ENCODE results near the gene BBS7.

Gene BBS7

DNA sequence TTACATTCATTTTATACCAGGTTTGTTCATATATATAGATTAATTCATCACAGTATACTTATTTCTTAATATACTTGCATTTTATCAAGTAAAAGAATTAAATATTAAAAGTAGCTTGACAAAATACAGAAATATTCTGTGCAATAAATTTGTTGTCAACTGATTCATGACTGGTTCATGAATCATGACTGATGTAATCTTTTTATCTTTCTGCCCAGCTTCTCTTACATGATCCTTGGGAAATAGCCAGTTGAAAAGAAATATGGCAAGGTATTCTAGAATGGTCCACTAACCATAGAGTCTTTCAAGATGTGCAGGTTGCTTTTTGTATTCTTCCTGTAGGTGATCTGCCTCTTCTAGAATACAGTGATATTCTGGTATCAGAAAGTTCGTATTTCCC lies 42.4 kb downstream of the BBS7 start:
- no peak for DNase-seq (ENCODE audit: low read depth)

DNA sequence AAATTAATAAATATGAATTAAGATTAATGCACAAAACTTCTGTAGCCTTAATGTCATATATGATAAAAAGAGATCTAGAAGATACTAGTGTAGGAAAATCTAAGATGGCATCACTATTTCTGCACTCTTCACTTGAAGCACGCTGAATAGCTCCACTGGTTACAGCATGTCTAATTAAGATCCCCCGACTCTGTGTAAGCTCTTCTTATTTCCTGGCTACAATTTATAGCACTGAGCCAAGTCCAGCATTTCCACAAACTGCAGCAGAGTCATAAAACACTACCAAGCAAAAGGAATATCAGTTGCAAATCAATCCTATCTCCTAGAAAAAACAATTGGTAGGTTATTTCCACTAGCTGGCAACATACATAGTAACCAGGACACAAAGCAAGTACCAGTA lies 45.3 kb downstream of the BBS7 start:
- DNase-seq (ENCODE audit: low read depth), result no peak

GRCh38 chr4:121824171-121824527 lies 46.1 kb downstream of the BBS7 start:
- DNase-seq (ENCODE audit: low read depth), result no peak

DNA sequence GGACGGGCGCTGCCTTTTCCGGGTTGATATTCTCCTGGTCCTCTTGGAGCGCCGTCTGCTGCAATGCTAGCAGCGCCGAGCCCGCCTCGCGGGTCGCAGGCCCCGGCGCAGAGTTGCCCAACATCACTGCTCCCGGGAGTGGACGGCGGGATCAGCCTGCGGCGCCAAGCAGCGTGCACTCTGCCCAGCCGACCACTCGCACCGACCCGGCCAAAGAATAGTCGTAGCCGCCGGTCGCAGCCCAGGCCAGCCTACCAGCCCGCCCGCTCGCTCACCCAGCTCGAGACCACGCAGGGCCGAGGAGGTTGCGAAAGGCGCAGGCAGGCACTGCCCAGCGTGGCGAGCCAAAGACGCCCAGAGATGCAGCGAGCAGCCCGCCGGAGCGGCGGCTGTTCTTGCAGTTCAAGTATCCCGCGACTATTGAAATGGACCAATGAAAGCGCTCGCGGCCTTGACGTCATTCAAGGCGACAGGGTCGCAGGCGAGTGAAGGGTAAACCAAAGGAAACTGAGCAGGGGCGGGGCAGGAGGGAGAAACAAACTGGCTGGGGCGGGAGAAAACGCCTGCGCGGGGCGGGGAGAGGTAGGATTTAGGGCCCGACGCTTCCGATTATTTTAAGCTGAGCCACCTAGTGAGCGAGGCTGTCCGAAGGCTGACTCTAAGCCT lies 46.6 kb downstream of the BBS7 start, which contains the start of gene CCNA2:
CCNA2 (minus strand) TSS at position 379 of the 666 bp plus-strand sequence; CDS start at position 124, 255 bp downstream.
- peak; percentile 96 for DNase-seq (ENCODE audit: low read depth)

- peak; percentile 20 for DNase-seq (ENCODE audit: low read depth)
Observed at GRCh38 chr4:121822796-121823504, 47.3 kb downstream of the BBS7 start.

DNA sequence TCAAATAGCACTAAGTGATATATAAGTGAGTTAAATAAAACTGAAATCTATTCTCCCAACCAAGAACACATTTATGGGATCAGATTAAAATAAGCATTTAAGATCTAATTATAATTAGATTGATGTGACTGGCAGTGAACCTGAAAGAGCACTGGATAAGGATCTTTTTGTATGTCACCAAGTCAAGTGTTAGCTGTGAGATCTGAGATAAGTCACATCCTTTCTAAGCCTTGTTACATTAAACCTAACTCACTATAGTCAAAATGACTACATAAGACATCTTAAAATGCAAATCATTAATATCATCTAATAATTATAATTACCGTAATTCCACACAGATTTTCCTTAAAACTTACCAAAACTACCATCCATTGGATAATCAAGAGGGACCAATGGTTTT lies 48.2 kb downstream of the BBS7 start:
- DNase-seq (ENCODE audit: low read depth), result no peak

- DNase-seq (ENCODE audit: low read depth), result peak; percentile 33
Observed at GRCh38 chr4:121819216-121819965, 50.9 kb downstream of the BBS7 start.

- DNase-seq (ENCODE audit: low read depth), result no peak
Observed at GRCh38 chr4:121818215-121818614, 52.1 kb downstream of the BBS7 start.

DNA sequence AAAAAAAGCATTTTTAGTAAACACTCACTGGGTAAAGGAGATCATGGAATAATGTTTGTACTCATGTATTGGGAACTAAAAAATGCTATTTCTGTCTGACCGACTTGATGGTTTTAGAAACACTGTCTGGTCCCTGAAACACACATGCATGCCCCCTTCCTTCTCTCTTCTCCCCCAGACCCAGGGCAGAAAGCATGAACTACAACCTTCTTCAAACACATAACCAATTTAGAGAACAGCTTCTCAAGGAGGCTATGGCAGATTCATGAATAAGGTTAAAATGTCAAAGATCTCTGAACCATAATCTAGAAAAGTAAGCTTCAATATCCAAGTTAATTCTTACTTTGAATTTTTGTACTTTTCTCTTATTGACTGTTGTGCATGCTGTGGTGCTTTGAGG lies 52.6 kb downstream of the BBS7 start:
- no peak for DNase-seq (ENCODE audit: low read depth)

GRCh38 chr4:121817006-121817405 lies 53.3 kb downstream of the BBS7 start:
- DNase-seq (ENCODE audit: low read depth), result no peak

GRCh38 chr4:121814756-121815155 lies 55.5 kb downstream of the BBS7 start:
- DNase-seq (ENCODE audit: low read depth), result no peak

GRCh38 chr4:121811122-121811521 lies 59.2 kb downstream of the BBS7 start:
- no peak for DNase-seq (ENCODE audit: low read depth)

DNA sequence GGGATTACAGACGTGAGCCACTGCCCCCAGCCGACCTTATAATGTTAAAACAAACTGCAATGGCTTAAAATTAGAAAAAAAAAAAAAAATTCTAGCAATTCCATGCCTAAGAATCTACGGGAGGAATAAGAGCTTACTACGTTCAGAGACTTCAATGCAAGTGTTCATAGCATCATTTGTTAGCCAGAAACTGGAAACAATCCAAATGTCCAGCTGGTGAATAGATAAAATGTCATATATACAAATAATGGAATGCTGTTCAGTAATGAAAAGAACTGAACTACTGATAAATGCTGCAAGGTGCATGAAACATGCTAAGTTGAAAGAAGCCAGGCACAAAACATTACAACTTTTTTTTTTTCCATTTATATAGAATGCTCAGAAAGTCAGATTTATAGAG lies 63.9 kb downstream of the BBS7 start:
- no peak for DNase-seq (ENCODE audit: low read depth)

GRCh38 chr4:121801715-121802075 lies 68.6 kb downstream of the BBS7 start:
- no peak for DNase-seq (ENCODE audit: low read depth)

DNA sequence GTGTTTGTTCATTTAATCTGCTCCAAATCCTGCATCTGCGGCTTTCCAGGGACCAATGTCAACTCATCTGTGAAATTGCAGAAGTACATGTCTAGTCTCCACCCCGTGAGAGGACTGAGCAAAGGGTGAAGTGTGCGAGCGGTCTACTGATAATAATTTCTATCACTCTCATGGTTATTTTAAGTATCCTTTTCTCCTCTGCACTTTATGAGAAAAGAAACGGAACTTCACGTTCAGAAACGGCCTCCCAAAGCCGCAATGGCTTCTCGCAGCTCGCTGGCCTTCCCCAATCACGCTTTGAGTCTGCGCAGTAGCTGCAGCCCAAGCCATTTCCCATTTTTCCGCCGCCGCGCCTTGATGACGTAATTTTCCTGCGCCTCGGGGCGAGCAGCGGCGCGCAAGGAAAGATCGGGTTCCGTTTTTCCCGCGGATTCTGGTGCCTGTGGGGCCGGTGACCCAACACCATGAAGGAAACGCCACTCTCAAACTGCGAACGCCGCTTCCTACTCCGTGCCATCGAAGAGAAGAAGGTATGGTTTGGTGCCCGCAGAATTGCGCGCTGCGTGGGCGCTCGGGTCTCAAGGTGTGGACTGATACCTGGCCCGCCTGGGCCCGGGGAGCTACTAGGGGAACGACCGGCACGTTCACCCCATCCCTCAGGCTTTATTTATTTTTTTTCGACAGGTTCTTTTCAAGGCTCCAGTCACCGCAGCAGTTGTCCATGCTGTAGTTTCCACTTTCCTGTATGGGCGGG lies 69.1 kb downstream of the BBS7 start, which contains the start of gene EXOSC9:
EXOSC9 (plus strand) TSS at position 363 of the 754 bp plus-strand sequence; CDS start at position 465, 102 bp downstream.
- peak; percentile 96 for DNase-seq (ENCODE audit: low read depth)

- no peak for DNase-seq (ENCODE audit: low read depth)
Observed at GRCh38 chr4:121800638-121800960, 69.7 kb downstream of the BBS7 start.

GRCh38 chr4:121799867-121800501 lies 70.3 kb downstream of the BBS7 start:
- no peak for DNase-seq (ENCODE audit: low read depth)

GRCh38 chr4:121799208-121799823 lies 71.0 kb downstream of the BBS7 start:
- no peak for DNase-seq (ENCODE audit: low read depth)

- DNase-seq (ENCODE audit: low read depth), result no peak
Observed at GRCh38 chr4:121796283-121796682, 74.0 kb downstream of the BBS7 start.

- DNase-seq (ENCODE audit: low read depth), result no peak
Observed at GRCh38 chr4:121794505-121795188, 75.6 kb downstream of the BBS7 start.

GRCh38 chr4:121792966-121793365 lies 77.3 kb downstream of the BBS7 start:
- no peak for DNase-seq (ENCODE audit: low read depth)
